Measurements from ENCODE around the gene CCDC190.

- TF ChIP-seq CTCF (IDR thresholded peaks at IDR 0.05), result no peak
- TF ChIP-seq POLR2A (IDR thresholded peaks at IDR 0.05), result no peak
These were observed 47.8 kb upstream of the CCDC190 start for GRCh38 chr1:162908780-162909179.
